Stimulated activated CD8-positive, alpha-beta memory T cell treated with anti-CD3 and anti-CD28 coated beads, Interleukin-12 subunit alpha, Interleukin-12 subunit beta, amount 100 ng/mL, for 1 hour (primary cell): ENCODE measurements around the gene SLC43A2.
A peak's percentile ranks its signal among the peaks of the same experiment; 100 is the strongest.

Experiments used
- DNase-seq: peaks from one replicate; pipeline ENCODE4 v3.0.0-alpha.2; 2020; ENCODE audit warnings: low read depth

SLC43A2 gene

DNA sequence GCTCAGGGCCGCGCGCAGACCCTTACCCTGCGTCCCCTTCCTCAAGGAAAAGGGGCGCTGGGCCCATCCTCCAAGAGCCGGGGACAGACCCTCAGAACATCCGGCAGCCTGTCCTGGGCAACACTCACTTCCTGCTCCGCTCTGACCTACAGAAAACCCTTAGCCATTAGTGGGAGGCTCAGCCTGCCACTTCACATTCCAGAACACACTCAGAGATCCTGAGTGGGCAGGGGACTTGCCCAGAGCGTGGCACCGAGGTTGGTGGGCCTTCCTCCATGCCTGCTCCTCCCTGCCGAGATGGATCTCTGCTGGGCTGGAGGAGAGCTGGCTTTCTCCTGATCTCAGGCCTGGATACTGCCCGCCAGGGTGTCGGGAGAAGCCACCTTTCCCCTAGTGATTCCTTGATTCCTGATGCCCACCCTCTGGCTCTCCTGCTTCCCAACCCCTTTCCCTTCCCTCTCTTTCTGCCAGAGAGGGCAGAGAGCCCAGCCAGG is 15.4 kb upstream of the SLC43A2 start:
- DNase-seq, result no peak

DNA sequence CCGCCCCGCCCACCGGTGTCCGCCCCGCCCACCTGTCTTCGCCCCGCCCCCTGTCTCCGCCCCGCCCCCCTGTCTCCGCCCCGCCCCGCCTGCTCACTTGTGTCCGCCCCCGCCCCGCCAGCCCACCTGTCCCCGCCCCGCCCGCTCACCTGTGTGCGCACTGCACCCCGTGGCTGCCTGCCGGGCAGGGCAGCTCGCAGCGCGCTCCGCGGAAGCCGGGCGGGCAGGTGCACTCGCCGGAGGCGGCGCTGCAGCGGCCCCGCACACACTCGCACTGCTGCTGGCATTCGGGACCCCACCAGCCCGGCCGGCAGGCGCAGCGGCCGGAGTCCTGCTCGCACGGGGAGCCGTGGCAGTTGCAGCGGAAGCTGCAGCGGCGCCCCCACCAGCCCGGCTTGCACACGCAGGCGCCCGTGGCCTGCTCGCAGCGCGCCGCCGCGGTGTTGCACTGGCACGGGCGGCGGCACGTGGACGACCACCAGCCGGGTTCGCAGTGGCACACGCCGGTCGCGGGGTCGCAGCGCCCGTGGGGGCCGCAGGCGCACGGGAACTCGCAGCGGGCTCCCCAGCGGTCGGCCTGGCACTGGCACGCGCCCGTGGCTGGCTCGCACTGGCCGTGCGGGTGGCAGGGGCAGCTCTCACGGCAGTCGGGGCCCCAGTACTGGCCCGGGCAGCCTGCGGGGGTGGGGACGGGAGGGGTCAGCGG is 14.8 kb upstream of the SLC43A2 start:
- DNase-seq, result peak; percentile 35

DNA sequence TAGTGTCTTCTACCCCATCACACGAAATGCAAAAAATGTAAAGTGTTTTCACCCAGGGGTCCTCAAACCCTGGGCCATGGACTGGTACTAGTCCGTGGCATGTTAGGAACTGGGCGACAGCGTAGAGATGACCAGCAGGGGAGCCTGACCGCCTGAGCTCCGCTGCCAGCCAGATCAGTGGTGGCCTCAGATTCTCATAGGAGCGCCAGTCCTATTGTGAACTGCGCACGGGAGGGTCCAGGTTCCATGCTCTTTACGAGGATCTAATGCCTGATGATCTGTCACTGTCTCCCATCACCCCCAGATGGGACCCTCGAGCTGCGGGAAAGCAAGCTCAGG is 12.4 kb upstream of the SLC43A2 start:
- no peak for DNase-seq

DNA sequence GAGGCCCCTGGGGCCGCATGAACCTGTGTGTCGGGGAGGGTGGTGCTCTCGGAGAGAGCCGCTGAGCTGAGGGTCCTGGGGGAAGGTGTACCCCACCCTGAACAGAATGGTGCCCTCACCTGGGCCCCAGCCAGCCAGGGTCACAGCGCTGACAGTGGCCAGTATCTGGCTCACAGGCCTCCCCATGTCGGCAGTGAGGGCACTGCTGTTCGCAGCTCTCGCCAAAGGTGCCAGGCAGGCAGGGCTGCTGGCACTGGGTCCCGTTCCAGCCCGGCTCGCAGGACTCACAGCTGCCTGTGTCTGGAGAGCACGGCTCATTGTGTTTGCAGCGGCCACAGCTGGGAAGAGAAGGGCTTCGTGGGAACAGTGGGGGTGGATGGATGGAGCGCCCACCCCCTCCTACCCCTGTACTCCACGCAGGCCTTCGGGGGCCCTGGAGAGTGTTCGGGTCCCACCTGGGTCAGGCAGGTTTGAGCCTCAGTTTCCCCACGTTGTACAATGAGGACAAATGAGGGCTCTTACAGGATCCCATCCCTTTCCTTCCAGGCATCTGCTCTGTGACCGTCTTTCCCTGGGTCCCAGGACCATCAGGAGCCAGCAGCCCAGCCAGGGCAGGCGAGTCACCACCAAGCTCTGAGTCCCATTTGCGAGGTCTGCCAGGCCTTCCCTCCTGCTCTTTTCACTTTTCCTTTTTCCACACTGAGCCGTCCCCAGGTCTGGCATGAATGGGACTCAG is 11.9 kb upstream of the SLC43A2 start:
- DNase-seq, result no peak

DNA sequence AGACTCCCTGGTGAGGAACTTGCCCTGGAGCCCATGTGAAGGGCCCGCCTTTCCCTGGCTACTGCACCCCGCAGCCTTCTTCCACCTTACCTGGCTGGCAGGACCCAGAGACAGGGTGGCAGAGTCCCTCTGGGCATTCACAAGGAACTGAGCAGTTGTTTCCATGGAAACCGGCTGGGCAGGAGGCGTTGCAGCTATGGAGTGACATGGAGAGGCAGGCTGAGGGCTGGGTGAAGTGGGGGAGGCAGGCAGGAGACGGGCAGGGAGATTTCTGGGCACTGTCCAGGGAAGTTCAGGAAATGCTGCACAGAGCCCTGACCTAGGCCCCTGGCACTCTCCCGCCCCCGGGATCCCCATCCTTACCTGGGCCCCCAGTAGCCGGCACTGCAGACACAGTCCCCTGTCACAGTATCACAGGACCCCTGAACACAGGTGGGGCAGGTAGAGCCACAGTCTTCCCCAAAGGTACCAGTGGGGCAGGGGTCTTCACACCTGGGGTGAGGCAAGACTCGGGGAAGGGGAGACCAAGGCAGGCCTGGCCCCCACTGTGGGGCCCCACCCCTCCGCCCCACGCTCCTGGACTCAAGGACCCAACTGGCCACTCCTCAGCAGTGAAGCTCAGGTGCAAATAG is 11.0 kb upstream of the SLC43A2 start:
- DNase-seq, result no peak

DNA sequence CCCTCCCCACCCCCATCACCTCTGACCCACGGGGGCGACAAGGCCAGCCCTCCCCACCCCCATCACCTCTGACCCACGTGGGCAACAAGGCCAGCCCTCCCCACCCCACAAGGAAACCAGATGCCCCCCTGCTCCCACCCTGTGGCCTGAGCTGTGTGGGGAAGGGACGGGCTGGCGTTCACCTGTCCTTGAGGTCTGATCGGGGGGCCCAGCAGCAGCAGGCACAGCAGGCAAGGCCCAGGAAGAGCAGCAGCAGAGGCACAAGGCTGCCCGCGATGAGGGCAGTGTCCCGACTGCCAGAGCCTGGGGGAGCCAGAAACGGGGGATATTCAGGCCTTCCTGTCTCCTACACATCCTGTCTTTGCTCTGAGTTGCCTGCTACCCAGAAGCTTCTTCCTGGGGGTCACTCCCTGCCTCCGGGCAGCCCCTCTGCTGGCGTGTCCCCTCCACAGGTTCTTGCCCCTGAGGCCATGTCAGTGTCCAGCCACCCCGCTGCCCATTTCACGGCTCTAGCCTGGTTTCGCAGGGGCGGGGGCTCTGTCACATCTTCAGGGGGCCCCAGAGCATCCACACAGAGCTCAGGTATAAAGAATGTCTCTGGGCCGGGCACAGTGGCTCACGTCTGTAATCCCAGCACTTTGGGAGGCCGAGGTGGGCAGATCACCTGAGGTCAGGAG is 10.1 kb upstream of the SLC43A2 start:
- no peak for DNase-seq

DNA sequence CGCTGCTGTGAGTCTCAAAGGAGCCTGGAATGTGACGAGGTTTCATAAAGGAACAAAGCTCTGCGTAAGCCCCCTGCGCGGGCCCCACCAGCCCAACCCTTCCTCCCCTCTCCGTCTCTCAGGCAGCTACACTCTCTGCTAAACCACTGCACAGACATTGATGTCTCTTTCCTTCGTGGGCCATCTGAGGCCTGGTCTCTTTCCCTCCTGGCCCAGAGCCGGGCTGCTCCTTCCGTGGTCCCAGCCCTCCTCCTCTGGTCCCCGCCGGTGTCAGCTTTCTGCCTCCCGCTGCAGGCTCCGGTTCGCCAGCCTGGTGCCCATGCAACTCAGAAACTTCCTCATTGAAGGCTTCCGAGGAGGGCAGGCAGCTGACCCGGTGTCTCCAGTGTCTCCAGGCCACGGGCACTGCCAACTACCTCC is 9.5 kb upstream of the SLC43A2 start:
- no peak for DNase-seq

DNA sequence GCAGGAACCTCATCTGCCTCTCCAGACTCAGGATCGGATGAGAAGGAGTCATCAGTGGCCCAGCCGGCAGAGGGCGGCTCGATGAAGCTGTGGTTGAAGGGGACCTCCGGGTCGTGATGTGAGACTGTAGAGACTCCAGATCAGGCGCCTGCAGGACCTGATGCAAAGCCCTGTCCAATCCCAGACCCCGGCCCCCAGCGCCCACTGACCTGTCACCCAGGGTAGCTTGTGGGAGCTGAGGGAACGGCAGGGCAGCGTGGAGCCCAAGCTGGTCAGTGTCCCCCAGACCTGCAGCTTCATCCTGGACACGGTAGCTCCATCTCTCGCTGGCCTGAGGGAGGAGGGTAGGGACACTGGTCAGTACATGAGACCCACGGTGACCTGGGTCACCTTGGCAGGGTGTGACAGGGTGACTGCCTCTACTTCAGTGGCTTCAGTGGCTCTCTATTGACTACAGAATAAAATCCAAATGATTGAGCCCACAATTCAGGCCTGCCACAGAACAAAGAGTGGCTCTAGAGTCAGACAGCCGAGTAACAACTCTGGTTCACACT is 8.2 kb upstream of the SLC43A2 start:
- DNase-seq, result no peak

DNA sequence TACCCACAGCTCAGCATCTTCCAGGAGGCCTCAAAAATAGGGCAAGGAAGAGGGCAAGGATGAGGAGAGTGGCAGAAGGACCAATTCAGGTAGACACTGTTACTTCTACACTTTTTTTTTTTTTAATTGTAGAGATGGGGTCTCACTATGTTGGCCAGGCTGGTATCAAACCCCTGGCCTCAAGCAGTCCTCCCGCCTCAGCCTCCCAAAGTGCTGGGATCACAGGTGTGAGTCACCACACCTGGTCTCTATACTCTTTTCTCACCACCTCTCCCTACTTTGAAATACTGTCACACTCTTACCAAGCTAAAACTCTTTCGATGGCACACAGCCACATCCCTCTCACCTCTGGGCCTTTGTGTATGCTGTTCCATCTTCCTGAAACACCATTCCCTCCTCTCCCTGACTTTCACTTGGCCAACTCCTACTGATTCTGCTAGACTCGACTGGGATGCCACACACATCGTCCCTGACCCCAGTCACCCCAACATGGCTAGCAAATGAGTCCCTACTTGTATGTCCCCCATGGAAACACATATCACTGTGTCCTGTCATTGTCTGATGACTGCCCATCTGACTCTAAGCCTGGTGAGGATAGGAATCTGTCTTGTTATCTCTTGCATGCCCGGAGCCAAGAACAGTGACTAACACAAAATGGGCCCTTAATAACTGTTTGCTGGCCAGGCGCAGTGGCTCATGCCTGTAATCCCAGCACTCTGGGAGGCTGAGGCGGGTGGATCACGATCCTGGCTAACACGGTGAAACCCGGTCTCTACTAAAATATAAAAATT is 7.2 kb upstream of the SLC43A2 start:
- DNase-seq, result no peak

DNA sequence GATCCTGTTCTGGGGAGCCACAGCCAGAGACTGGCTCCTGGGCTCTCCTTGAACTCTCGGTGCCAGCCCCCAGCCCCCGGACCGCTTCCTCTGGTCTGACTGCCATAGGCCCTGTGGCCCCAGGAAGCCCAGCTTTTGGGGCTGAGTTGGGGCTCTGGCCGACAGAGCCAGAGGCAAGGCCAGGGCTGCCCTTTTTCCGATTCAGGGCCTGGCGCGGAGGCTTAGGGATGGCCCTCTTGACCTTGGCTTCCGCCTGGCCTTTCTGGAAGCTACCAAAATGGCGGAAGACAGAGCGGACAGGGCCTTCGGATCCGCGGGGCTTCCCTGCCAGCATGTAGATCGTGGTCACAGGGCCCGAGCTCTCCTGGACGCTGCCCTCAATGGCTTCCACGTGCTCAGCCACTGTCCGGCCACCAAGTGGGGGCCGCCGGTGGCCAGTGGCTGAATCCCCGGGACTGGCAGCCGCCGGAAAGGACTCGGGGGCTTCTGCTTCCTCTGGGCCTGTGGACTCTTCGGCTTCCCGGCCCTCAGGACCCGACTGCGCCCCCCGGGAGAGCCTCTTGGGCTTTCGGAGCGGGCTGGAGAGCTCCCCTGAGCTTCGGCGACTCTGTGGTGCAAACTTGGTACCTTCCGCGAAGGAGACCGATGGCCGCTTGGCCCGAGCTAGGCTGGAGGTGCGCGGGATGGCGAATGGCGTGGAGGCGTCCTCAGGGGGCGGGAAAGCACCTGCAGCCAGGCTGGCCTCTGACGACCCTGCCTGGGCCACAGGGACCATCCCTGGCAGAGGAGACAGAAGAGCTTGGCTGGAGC is 6.4 kb upstream of the SLC43A2 start:
- no peak for DNase-seq

DNA sequence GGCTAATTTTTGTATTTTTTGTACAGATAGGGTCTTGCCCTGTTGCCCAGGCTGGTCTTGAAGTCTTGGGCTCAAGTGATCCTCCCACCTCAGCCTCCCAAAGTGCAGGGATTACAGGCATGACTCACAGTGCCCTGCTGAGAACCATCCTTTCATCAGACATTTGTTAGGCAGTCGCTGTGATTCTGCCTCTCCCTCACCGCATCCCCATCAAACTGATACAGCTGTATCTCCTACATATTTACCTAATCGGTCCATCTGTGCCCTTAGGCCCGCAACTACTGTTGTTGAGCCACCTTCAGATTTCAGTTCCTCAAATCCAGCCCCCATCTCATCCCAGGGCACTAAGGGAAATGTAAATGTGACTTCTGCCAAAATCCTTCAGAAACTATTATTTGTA is 2.0 kb upstream of the SLC43A2 start:
- DNase-seq, result no peak

DNA sequence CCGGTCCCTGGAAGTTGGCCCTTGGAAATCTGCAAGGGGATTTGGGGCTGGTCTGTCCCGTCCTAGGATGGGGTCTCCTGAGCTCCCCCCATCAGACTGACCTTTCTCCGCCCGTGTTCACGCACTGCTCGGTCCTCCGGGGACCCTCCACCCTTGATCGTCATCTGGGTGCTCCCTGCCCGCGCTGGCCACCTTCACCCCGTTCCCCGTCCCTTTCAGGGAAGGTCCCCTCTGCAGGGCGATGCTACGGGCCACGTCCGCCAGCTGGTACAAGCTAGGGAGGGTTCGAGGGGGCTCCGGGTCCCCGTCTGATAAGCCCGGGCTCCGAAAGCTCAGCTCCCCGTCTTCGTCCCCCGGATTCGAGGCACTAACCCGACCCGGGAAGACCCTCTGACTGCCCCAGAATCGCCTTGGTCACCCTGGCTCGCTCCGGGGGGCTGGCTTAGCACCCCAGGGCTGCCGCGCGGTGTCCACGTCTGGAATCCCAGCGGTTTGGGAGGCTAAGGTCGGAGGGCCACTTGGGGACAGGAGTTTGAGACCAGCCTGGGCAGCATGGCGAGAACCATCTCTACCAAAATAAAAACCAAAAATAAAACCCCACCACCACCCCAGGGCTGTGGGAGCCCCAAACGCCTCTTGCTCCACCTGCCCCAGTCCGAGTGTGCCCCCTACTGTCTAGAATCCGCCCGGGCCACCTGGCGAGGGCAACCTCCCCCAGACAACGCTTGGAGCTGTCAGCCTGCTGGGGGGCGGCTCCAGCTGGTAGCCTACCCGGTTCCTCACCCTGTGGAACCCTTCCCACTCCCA is 1.1 kb upstream of the SLC43A2 start:
- DNase-seq, result peak; percentile 51

DNA sequence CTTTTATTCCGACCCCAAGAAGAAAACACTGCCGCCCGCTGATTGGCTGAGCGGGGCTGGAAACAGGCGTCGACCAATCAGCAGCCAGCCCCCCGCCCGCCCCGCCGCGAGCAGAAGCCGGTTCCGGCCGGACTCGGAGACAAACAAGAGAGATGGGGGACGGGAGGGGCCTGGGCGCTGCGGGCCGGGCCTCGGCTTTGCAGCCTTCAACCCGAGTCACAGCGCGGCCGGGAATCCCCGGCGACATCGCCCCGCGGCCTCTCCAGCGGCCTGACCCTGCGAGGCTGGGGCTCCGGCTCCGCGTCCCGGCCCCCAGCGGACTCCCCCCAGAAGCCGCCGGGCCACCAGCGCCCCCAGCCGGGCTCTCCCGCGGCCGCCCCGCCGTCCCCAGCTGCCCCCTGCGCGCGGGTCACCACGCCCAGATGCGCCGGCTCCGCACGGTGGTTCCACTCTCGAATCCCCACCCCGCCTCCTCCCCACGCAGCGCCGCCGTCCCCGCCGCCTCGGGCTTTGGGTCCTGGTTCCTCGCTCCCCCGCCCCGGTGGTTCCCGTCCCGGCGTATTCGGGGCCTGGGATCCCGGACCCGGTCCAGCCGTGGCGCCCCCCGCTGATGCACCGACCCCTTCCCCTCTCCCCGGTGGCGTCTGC is 346 bp upstream of the SLC43A2 start:
- DNase-seq, result peak; percentile 80

DNA sequence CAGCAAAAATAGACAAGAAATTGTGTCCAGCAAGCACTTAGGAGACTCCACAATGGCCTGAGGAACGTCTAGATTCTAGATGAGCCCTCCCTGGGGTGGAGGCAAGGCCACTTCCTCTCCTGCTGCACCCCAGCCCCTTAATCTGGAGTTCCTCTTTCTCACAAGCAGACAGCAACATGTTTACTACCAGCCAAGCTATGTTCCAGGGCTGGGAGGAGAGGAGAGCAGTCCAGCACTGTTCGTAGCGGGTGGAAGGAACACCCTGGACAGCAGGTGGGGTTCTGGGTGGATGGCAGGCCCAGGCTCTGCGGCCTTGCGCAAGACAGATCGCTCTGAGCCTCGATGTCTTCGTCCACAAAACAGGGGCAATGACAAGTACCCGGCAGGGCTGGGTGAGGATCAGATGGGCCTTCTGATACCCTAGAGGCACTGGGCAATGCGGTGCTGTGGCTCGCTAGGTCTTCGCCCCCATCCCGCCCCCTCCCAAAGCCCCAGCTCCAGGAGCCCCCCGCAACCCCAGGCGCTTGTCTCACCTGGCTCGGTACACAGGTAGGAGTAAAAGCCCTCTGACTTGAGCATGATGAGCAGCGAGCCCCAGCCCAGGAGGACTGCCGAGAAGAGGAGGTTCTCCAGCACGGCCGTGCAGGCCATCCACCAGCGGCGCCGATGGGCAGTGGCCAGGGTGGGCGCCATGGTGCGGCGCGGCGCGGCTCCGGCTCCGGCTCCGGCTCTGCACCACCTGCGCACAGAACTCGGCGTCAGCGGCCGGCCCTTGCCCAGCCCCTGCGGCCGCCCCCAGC is 1.3 kb downstream of the SLC43A2 start:
- DNase-seq, result no peak

DNA sequence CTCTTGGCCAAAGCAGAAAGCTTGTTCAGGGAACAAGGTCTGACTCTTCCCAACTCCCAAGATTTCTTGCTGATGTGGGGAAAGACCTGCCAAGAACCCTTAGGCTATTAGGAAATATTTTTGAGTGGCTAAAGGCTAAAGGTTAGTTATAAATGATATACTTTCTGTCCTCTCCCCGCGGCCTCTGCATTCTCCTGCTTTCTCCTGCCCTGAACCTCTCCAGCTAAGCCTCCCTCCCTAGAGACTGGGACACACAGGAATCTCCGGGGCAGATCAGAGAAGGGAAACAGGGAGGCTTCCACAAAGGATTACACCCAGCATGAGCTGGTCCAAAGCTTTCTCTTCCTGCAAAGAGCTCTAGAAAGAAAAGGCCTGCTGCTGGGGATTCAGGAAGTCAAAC is 2.3 kb downstream of the SLC43A2 start:
- DNase-seq, result no peak

DNA sequence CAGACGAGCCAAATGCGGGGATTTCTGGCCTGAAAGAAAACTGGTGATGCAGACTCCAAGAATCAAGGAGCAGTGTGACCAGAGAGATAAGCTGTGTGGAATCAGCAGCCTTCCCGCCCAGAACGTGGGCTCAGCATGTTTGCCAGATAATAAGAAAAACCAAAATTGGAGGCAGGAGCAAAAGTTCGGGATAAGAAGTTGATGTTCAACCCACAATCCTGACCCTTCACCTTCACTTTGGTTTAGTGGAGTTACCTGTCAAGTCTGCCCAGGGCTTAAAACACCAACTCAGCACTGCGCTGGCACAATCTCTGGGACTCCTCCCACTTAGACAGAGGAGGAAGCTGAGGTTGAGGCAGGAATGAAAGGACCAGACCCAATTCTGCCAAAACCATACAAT is 3.1 kb downstream of the SLC43A2 start:
- DNase-seq, result no peak

DNA sequence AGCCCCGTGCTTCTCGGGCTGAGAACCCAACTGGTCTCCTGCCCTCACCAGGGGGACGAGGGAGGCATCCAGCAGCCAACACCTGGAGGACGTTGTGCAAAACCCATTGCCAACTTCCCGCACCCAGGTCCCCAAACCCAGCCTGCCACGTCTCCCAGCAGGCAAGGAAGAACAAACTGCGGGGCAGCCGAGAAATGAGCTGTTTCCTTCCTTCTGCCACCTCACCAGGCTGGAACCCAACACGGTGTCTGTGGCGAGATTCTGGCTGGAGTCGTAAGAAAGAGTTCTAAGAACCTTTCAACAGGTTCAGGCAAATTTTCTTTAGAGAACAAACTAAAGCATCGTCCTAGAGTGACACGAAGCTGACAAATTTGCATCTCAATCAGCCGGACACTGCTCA is 3.6 kb downstream of the SLC43A2 start:
- DNase-seq, result no peak

DNA sequence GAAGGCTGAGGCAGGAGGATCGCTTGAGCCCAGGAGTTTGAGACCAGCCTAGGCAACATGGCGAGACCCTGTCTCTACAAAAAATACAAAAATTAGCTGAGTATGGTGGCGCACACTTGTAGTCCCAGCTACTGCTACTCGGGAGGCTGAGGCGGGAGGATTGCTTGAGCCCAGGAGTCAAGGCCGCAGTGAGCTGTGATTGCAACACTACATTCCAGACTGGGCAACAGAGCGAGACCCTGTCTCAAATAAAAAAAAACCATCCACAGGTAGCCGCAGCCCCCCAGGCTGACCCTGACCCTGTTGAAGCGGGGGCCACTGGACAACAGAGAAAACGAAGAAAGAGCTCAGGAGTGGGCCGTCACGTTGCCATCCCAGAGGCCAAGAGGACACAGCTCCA is 4.0 kb downstream of the SLC43A2 start:
- no peak for DNase-seq
